ENCODE data around the gene TSPAN6. TPM values are rescaled to one million over a fixed set of nuclear protein-coding genes. Genes with fewer than 3 reads are reported as not detected.

Gene TSPAN6
- total RNA-seq, 4 donors from 2014 or later = 2.5 to 5.9 (median 3.1) TPM

GRCh38 chrX:100645106-100645505, 8.5 kb upstream of the TSPAN6 start:
- ATAC-seq = no peak
- peak overlapping the region in 1 of 4 donors; percentile 25 for H3K4me3 ChIP-seq
- H3K27ac ChIP-seq = peak overlapping the region; percentile 25 to 75 (median 50)
- intact Hi-C loops (cut with DNase I; ENCODE audit: low total_unique reads) = no loop called here
- TF ChIP-seq POLR2A (IDR thresholded peaks at IDR 0.05) (no peak), CTCF (IDR thresholded peaks at IDR 0.05 in 4 of 5, conservative IDR thresholded peaks at IDR 0.05 in 1 of 5) (no peak)
- in situ Hi-C loops (cut with MboI; ENCODE audit: low sequenced_read_pairs in 4 of 4) = no loop called here
- no peaks in the 10 kb centered on the region for H3K4me1 ChIP-seq
- H3K27me3 ChIP-seq = peaks cover 0 to 5% (median 0%) of the 10 kb centered on the region in 3 donors
- no peaks in the 10 kb centered on the region for H3K9me3 ChIP-seq
- H3K36me3 ChIP-seq = no peaks in the 10 kb centered on the region
- DNase-seq = no peak

GRCh38 chrX:100643956-100644860, 7.6 kb upstream of the TSPAN6 start, which contains the start of gene SRPX2:
SRPX2 (plus strand) TSS chrX:100644199; CDS start chrX:100646323, 2,124 bp downstream.
- in situ Hi-C loops (cut with MboI; ENCODE audit: low sequenced_read_pairs in 4 of 4) (no loop called here), intact Hi-C loops (cut with DNase I; ENCODE audit: low total_unique reads) (no loop called here)
- Histone ChIP-seq H3K36me3 (no peaks in the 10 kb centered on the region), H3K4me1 (no peaks in the 10 kb centered on the region), H3K4me3 (peak within 1 kb of the TSS in 2 of 4 donors; percentile 21 to 25), H3K27me3 (peaks cover 0 to 5% (median 0%) of the 10 kb centered on the region in 3 donors), H3K27ac (peak within 1 kb of the TSS; percentile 25 to 75 (median 50)), H3K9me3 (no peaks in the 10 kb centered on the region)
- TF ChIP-seq POLR2A (IDR thresholded peaks at IDR 0.05) (peak; percentile 14 to 53), CTCF (IDR thresholded peaks at IDR 0.05 in 4 of 5, conservative IDR thresholded peaks at IDR 0.05 in 1 of 5) (no peak)
- peak; percentile 75 to 81 for ATAC-seq
- DNase-seq = peak; percentile 18 to 42

- Histone ChIP-seq H3K4me3 (no peak overlapping the region), H3K27ac (peak overlapping the region in 2 of 4 donors; percentile 25 to 33), H3K36me3 (no peaks in the 10 kb centered on the region), H3K4me1 (no peaks in the 10 kb centered on the region), H3K9me3 (no peaks in the 10 kb centered on the region), H3K27me3 (peaks cover 0 to 5% (median 0%) of the 10 kb centered on the region in 3 donors)
- DNase-seq (no peak), ATAC-seq (no peak)
- intact Hi-C loops (cut with DNase I; ENCODE audit: low total_unique reads) = no loop called here
- in situ Hi-C loops (cut with MboI; ENCODE audit: low sequenced_read_pairs in 4 of 4) = no loop called here
- TF ChIP-seq POLR2A (IDR thresholded peaks at IDR 0.05) (no peak), CTCF (IDR thresholded peaks at IDR 0.05 in 4 of 5, conservative IDR thresholded peaks at IDR 0.05 in 1 of 5) (no peak)
Observed at GRCh38 chrX:100643212-100643611, 6.6 kb upstream of the TSPAN6 start.

- Histone ChIP-seq H3K4me1 (no peaks in the 10 kb centered on the region), H3K36me3 (no peaks in the 10 kb centered on the region), H3K9me3 (no peaks in the 10 kb centered on the region), H3K4me3 (no peak overlapping the region), H3K27ac (no peak overlapping the region), H3K27me3 (peaks cover 0 to 5% (median 0%) of the 10 kb centered on the region in 3 donors)
- ATAC-seq (no peak), DNase-seq (no peak)
- intact Hi-C loops (cut with DNase I; ENCODE audit: low total_unique reads) = no loop called here
- in situ Hi-C loops (cut with MboI; ENCODE audit: low sequenced_read_pairs in 4 of 4) = no loop called here
- TF ChIP-seq CTCF (IDR thresholded peaks at IDR 0.05 in 4 of 5, conservative IDR thresholded peaks at IDR 0.05 in 1 of 5) (no peak), POLR2A (IDR thresholded peaks at IDR 0.05) (no peak)
Observed at GRCh38 chrX:100642290-100642689, 5.7 kb upstream of the TSPAN6 start.

Measured in gastrocnemius medialis (tissue), 4 donors.